ENCODE measurements around the gene PTCRA.
A peak's percentile ranks its signal among the peaks of the same experiment; 100 is the strongest.
"Not testable (repeated sequence)": the region's sequence is repeated elsewhere in the genome, so short reads cannot be mapped to it uniquely, and the experiment has no call there.

PTCRA gene, protein sequence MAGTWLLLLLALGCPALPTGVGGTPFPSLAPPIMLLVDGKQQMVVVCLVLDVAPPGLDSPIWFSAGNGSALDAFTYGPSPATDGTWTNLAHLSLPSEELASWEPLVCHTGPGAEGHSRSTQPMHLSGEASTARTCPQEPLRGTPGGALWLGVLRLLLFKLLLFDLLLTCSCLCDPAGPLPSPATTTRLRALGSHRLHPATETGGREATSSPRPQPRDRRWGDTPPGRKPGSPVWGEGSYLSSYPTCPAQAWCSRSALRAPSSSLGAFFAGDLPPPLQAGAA

DNA sequence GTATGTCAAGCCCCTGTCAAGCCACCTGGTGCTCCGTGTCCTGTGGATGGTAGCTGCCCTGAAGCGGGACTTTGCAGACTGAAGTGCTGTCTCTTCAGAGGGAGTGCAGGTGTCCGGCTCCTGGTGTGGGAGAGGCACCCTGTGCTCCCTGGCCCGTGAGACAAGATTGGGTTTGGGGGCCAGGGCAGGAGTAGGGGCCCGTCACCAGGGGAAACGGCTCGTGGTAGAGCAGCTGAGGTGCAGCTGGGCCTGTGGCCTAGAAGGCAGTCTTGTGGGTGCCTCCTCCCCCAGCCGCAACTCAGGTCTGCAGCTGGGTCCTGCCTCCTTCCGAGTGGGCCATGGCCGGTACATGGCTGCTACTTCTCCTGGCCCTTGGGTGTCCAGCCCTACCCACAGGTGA lies at the start of gene PTCRA:
Gene PTCRA (plus strand): TSS at position 322 of the 400 bp plus-strand sequence. CDS start 17 bp downstream, at position 339.
- DNase-seq (ENCODE audit: low read depth), result no peak

DNA sequence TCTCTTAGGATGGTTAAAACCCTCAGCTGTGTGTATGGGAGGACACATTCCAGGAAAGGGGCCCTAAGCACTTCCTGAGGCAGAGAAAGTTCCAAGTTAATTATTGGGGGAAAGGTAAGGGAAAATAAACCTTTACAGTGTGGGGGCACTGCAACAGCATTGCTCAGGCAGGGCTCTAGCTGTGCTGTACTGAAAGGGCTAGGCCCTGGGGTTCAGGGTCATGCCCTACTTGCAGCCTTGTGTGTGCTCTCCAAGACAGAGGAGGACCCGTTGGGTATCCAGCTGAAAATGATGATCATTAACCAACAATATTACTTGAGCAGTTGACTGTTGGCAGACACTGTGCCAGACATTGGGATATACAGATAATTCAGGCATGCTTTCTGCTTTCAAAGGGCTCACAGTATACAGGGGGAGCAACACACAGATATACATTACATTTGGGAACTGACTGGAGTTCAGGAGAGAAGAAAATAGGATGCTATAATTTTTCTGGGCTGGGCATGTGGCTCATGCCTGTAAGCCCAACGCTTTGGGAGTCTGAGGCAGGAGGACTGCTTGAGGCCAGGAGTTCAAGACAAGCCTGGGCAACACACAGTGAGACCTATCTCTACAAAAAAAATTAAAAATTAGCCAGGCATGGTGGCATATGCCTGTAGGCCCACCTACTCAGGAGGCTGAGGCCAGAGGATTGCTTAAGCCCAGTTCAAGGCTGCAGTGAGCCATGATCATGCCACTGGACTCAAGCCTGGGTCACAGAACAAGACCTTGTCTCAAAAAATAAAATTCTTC lies 45.5 kb upstream of the PTCRA start:
- DNase-seq (ENCODE audit: low read depth), result no peak

DNA sequence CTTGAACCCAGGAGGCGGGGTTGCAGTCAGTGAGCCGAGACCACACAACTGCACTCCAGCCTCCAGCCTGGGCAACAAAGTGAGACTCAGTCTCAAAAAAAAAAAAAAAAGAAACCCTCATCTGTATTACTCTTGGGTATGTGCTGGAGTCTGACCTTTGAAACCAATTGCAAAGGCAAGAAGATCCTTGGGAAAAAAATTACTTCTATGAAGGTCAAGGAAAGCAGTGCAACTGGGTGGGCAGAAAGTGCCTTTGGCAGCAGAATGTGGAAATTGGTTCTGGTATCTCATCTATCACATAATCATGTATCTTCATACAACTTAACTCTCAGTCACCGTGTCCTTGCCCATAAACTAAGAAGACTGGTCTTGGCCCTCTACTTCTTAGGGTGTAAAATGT lies 44.1 kb upstream of the PTCRA start:
- no peak for DNase-seq (ENCODE audit: low read depth)

DNA sequence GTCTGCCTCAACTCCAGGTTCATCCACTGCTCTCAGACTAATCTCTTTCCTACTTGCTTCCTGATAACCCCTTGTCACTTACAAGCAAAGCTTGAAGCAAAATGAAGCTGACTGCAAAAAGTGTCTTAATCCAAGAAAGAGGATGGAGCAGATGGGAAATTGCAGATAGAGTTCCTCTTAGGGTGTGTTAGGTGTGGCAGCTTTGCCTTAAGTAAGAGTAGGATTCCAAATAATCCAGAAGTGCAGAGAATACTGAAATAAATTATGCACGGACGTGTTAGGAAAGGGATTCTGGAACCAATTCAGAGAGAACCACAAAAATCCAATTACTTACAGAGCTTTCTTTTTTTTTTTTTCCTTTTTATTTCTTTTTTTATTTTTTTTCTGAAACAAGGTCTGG lies 42.5 kb upstream of the PTCRA start:
- no peak for DNase-seq (ENCODE audit: low read depth)

DNA sequence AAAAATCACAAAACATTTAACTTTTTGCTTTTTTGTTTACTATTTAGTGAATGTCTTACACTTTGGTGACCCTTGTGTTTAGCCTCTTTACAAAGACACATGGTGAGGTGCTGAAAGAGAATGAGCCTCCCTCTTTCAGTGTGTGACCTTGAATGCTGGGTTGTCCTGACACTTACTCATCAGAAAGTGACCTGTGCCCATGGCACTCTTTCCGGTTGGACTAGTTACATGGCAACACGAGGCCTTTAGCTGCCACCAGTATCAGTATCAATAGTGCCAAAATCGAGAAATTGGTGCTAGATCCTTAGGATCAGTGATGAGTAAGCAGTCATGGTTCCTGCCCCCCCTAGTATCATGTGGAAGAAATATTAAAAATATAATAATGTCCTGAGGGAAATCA lies 38.2 kb upstream of the PTCRA start:
- no peak for DNase-seq (ENCODE audit: low read depth)

DNA sequence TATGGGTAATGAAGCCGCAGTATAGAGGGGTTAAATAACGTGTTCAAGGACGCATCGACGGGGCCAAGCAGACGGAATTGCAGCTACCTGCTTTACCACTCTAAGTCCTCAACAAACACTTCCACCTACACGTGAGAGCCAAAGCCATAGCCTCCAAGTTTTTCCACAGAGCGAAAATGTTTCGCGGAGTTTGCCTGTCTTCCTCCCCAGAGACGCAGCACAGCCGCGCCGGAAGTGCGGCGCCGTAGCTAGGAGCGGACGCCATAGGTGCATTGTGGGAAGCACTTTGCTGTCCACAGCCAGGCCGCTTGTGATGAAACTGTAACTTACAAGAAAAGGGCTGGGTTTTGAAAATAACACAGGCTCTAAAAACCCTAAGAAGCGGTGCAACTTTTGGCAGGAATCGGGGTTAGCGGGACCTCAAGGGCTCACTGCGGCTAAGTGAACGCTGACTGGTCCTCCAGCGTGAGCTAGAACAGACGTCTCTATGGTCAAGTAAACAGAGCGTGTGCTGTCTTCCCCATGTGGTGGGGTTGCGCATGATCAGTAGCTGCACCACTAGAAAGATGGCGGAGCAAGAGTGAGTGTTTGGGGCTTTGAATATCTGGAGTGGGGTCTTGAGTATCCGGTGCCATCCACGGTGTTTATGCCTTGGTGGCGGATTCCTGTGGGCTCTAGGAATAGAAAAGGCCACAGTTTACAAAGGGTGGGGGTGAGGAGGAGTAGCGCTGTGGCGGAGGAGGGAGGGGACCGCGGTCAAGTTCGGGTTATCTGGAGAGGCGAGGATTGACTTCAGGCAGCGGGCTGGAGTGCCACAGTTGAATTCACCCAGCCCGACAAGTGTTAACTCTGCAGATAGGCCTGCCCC lies 36.2 kb upstream of the PTCRA start, which contains the start of gene RPL7L1:
Gene RPL7L1 (plus strand): TSS at position 245 of the 868 bp plus-strand sequence. CDS start 295 bp downstream, at position 540.
- DNase-seq (ENCODE audit: low read depth), result peak; percentile 70

DNA sequence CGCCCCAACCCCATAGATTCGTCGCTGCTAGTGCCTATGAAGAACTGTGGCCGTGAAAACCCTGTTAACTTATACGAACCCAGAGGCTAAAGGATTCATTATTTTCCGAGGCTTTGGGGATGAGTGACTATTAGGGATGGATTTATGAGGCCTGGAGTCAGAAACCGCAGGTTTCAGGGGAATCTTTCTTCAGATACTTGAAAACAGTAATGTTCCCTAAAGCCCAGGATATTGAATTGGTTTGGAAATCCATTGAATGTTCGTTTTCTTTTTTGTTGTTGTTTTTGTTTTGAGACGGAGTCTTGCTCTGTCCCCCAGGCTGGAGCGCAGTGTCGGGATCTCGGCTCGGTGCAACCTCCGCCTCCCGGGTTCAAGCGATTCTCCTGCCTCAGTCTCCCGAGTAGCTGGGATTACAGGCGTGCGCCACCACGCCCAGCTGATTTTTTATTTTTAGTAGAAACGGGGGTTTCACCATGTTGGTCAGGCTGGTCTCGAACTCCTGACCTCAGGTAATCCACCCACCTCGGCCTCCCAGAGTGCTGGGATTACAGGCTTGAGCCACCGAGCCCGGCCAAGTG lies 35.5 kb upstream of the PTCRA start:
- not testable (repeated sequence) for DNase-seq (ENCODE audit: low read depth)

DNA sequence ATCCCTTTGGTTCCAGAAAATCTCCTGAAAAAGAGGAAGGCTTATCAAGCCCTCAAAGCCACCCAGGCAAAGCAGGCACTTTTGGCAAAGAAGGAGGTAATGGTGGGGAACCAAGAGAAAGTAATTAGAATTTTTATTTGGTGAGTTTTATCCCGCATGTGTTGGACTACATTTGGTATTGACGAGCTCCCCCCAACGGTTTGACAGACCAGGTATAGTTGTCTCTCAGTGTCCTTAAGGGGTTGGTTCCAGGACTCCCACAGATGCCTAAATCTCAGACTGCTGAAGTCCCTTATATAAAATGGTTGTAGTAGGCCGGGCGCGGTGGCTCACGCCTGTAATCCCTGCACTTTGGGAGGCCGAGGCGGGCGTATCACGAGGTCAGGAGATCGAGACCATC lies 35.0 kb upstream of the PTCRA start:
- not testable (repeated sequence) for DNase-seq (ENCODE audit: low read depth)

DNA sequence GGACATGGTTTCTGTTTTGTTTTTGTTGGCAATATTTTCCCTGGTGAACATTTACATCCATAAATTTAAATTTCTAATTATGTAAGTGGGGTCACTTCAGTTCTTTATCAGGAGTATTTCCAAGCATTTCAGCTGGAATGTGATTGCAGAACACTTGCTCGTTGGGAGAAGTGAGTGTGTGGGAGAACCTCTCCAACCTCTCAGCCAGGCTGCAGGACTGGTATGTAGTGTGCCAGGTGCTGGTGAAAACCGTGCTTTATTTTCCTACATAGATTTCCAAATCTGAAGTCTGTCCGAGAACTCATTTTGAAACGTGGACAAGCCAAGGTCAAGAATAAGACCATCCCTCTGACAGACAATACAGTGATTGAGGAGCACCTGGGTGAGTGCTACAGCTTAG lies 30.2 kb upstream of the PTCRA start:
- no peak for DNase-seq (ENCODE audit: low read depth)

DNA sequence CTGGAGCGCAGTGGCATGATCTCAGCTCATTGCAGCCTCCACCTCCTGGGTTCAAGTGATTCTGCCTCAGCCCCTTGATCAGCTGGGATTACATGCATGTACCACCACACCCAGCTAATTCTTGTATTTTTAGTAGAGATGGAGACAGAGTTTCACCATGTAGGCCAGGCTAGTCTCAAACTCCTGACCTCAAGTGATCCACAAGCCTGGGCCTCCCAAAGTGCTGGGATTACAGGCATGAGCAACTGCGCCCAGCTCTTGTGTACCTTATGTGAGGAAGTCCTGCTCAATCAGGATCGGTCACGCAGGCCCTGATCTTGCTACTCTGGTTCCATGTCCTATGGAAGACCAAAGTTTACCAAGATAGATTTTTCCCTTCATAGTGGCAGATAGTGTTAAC lies 27.7 kb upstream of the PTCRA start:
- DNase-seq (ENCODE audit: low read depth), result not testable (repeated sequence)

DNA sequence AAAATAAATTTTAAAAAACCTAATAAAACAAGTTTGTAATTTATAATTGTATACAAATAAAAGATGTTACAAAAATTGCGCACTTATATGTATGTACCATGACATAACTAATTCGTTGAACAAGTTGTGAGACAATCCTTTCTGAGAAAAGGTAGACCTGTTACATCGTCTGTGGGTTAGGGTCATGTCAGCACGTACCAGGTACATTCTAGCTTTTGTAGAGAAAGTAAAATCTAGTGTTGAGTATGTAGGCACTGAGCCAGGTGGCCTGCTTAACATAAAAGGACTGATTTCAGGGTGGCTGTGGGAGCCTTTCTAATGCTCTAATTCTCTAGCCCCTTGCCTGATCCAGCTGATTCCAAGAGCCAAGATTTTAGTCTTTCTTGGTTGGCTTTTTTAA lies 26.0 kb upstream of the PTCRA start:
- no peak for DNase-seq (ENCODE audit: low read depth)

DNA sequence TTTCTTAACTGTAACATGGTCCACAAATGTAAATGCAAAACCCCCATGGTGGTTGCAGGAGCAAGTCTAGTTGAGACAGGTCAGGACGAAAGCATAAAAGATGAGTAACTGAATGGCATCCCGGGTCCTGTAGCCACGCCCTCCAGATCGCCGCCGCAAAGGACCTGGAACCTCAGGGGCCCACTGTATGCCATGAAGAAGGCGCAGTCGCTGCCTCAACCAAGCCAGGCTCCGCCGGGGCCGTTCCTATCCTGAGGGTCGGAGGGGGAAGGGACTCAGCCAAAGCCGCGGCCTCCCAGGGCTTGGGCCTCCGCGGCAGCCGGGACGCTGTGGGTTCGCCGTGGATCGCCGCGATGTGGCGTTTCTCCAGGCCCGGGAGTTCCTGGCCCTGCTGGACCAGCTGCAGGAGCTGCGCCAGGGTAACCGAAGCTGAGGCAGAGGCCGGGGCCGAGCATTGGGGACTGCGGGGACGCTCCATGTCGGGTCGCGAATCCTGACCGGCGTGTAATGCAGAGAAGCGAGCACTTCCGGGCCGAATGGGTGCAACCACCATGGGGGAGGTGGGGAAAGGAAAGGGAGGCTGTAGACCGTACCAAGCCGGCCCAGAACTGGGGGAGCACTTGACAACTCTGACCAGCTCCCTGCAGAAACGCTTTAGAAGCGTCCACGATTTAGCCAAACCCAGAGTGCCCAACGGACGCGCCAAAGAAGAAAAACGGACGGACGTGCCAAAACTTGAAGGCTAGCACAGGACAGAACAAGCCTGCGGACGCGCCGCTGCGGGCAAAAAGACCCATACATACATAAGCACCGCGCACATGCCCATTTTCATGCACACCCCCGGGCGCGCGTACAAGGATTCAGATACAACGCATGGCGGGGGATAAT lies 25.3 kb upstream of the PTCRA start:
- DNase-seq (ENCODE audit: low read depth), result peak; percentile 79

DNA sequence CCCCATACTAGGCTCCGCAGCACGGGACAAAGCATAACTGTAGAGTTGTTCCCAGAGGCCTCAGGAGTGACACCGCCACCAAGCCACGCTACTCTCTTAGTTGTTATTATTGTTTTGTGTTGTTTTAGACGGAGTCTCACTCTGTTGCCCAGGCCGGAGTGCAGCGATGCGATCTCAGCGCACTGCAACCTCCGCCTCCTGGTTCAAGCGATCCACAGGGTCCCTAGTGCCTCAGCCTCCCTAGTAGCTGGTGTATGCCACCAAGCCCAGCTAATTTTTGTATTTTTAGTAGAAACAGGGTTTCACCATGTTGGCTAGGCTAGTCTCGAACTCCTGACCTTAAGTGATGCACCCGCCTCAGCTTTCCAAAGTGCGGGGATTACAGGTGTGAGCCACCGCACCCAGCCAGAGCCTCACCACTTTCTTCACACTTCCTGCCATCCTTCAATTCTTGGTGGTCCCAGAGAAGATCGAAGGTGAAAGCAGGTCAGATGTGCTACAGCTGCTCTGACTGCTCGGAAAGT lies 24.6 kb upstream of the PTCRA start:
- no peak for DNase-seq (ENCODE audit: low read depth)

DNA sequence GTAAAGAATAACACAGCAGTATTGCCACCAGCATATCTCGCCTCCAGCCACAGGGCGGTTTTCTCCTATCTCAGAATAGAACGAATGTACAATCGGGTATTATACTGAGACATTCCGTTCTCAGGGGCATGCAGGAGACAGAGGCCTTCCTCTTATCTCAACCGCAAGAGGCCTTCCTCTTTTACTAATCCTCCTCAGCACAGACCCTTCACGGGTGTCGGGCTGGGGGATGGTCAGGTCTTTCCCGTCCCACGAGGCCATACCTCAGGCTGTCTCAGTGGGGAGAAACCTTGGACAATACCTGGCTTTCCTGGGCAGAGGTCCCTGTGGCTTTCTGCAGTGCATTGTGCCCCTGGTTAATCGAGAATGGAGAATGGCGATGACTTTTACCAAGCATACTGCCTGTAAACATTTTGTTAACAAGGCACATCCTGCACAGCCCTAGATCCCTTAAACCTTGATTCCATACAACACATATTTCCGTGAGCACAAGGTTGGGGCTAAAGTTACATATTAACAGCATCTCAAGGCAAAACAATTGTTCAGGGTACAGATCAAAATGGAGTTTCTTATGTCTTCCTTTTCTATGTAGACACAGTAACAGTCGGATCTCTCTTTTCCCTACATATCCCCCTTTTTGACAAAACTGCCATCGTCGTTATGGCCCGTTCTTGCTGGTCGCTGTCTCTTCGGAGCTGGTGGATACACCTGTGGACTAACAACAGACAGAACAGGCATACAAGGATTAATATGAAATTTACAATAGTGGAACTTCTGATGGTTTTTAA lies 21.6 kb upstream of the PTCRA start:
- DNase-seq (ENCODE audit: low read depth), result not testable (repeated sequence)

DNA sequence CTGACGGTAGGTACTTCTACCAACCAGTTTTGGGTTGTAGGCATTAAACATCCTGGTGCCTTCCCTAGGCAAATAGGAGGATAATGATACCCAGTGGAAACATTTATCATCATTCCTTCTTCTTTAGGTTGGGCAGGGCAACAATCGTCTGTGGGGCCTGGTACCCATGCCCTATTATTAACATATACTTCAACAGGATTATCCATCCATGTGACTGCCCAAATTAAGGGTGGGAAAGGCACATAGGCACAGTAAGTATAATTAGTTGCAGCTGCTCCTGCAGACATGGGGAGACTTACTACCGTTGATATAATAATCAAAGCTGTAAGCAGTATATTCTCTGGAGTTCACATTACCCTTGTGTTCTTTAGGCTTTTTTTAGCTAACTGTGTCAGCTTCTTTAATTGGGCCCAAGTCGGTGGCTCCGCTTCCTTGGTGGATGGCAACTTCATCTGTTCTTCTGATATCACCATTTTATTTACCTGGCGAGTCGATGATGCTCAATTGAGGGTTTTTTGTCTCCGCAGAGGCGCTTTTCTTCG lies 19.6 kb upstream of the PTCRA start:
- no peak for DNase-seq (ENCODE audit: low read depth)

DNA sequence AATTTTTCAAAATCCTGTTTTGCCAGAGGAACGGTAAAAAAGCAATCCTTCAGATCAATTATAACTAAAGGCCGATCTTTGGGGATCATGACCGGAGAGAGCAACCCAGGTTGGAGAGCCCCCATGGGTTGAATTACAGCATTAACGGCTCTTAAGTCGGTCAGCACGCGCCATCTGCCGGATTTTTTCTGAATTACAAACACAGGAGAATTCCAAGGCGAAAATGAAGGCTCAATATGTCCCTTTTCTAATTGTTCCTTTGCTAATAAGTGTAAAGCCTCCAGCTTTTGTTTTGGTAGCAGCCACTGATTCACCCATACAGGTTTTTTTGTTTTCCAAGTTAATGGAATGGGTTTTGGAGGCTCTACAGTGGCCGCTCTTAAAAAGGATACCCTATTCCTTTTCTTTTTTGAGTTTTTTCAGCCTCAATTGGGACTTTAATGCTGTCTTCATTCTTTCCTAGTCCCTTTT lies 16.9 kb upstream of the PTCRA start:
- DNase-seq (ENCODE audit: low read depth), result peak; percentile 65

DNA sequence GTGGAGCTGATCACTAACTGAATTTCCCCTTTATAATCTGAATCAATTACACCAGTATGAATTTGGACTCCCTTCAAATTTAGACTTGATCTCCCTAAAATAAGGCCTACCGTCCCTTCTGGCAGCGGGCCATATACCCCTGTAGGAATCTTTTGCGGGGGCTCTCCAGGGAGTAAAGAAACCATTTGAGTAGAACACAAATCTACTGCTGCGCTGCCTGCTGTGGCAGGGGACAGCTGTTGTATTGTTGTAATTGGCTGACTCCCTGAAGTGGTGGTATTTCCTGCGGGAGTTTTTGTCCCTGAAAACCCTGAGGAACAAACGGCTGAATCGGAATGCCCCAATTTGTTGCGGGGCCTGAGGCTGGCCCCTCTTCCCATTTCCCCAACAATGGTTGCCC lies 16.0 kb upstream of the PTCRA start:
- DNase-seq (ENCODE audit: low read depth), result no peak

DNA sequence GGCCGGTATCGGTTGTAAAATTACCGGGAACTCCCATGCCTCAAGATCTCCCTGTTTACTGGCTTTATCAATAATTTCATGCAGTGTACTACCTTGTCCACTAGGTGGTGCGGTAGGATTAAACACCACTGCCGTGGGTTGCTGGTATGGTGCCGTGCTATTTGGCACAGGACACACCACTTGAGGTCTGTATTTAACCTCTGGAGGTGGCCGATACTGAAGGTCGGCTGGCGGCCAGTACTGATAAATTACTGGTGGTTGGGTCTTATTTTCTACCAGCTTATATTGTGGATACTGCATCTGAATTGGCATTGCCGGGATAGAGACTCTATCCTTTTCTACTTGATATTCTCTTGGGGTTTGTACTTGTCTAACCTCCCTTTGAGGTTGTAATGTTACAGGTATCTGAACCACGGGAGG lies 14.3 kb upstream of the PTCRA start:
- DNase-seq (ENCODE audit: low read depth), result peak; percentile 51
